Hepatocyte (in vitro differentiated cells): ENCODE data around the gene SHKBP1. TPM values are rescaled to one million over a fixed set of nuclear protein-coding genes. Genes with fewer than 3 reads are reported as not detected.

Experiments
- DNase-seq: peaks from one replicate; pipeline ENCODE4 v3.0.0-alpha.2; 2016; ENCODE audit warnings: low spot score
- H2AFZ ChIP-seq: fragments of 200-600 bp; sonication (generic); 2 replicates; pipeline ENCODE4 v1.6.0; 2016; ENCODE audit warnings: antibody characterized with exemption, mild to moderate bottlenecking
- H3K27ac ChIP-seq: fragments of 200-600 bp; sonication (generic); 2 replicates; pipeline ENCODE4 v1.5.1; 2016; ENCODE audit warnings: mild to moderate bottlenecking
- H3K27me3 ChIP-seq: fragments of 200-600 bp; sonication (generic); 2 replicates; pipeline ENCODE4 v1.6.1; 2016
- H3K36me3 ChIP-seq: fragments of 200-600 bp; sonication (generic); replicated peaks from 2 replicates; pipeline ENCODE4 v1.5.1; 2016; ENCODE audit warnings: low read depth; ENCODE audit not compliant: insufficient read depth
- H3K4me1 ChIP-seq: fragments of 200-600 bp; sonication (generic); 2 replicates; pipeline ENCODE4 v1.5.1; 2016; ENCODE audit warnings: mild to moderate bottlenecking, moderate library complexity; ENCODE audit not compliant: insufficient read depth
- H3K4me2 ChIP-seq: fragments of 200-600 bp; sonication (generic); 2 replicates; pipeline ENCODE4 v1.6.0; 2016
- H3K4me3 ChIP-seq: fragments of 200-600 bp; sonication (generic); 2 replicates; pipeline ENCODE4 v1.5.1; 2016; ENCODE audit warnings: mild to moderate bottlenecking
- H3K79me2 ChIP-seq: fragments of 200-600 bp; sonication (generic); 2 replicates; pipeline ENCODE4 v1.6.0; 2017; ENCODE audit warnings: mild to moderate bottlenecking
- H3K9me2 ChIP-seq: fragments of 200-600 bp; sonication (generic); replicated peaks from 2 replicates; pipeline ENCODE4 v1.6.0; 2017; ENCODE audit warnings: mild to moderate bottlenecking; ENCODE audit not compliant: insufficient read depth
- H3K9me3 ChIP-seq: fragments of 200-600 bp; sonication (generic); 2 replicates; pipeline ENCODE4 v1.5.1; 2016; ENCODE audit warnings: low read depth, mild to moderate bottlenecking
- H4K20me1 ChIP-seq: fragments of 200-600 bp; sonication (generic); 2 replicates; pipeline ENCODE4 v1.6.0; 2016; ENCODE audit warnings: mild to moderate bottlenecking; ENCODE audit not compliant: insufficient read depth, poor library complexity, severe bottlenecking
- EZH2 ChIP-seq: fragments of 200-600 bp; sonication (generic); IDR thresholded peaks from 2 replicates; pipeline ENCODE4 v1.6.1; 2016; ENCODE audit warnings: antibody characterized with exemption, mild to moderate bottlenecking, borderline replicate concordance
- EZH2phosphoT487 ChIP-seq: fragments of 200-600 bp; sonication (generic); IDR thresholded peaks from one replicate; pipeline ENCODE4 v1.6.1; 2018; ENCODE audit warnings: antibody characterized with exemption, mild to moderate bottlenecking, low read depth, moderate library complexity; ENCODE audit not compliant: unreplicated experiment, severe bottlenecking
- WGBS: methylation state at CpG from one replicate; pipeline ENCODE4 v1.1.6; 2016; ENCODE audit warnings: low lambda C conversion rate; ENCODE audit errors: missing lambda C conversion rate; 5-methylcytosine and 5-hydroxymethylcytosine counted together
- polyA plus RNA-seq: library from polyadenylated mRNA; unstranded; fragments of >200 nt; fragmentation: Nextera tagmentation; extraction: Ambion mirVana; gene quantifications from 2 replicates; pipeline ENCODE4 v1.2.1, GENCODE V29; 2016
- total RNA-seq: library from RNA; depleted of rRNA; stranded (reverse); fragments of >200 nt; gene quantifications from 2 replicates; pipeline ENCODE4 v1.2.3, GENCODE V29; 2014
- TF ChIP-seq, protein P1 (sequence below): fragments of 200-600 bp; sonication (generic); IDR thresholded peaks from 2 replicates; pipeline ENCODE4 v1.5.1; 2016; ENCODE audit warnings: antibody characterized with exemption, mild to moderate bottlenecking; ENCODE audit not compliant: poor library complexity

Gene SHKBP1
- total and polyA plus RNA-seq, 2 experiments from 2014 or later: 44.6 to 83.6 TPM

DNA sequence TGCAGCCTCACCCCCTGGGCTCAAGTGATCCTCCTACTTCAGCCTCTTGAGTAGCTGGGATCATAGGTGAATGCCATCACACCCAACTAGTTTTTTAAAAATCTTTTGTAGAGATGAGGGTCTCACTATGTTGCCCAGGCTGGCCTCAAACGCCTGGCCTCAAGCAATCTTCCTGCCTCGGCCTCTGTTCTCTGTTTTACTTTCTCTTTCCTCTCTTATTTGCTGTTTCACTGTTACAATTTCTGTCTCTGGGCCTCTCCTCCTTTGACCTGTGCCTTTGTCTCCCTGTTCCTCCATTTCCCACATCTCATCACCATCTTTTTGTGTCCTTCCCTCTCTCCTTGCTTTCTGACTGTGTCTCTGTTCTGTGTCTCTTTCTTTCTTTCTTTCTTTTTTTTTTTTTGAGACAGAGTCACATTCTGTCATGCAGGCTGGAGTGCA, 9.3 kb downstream of the SHKBP1 start:
- no peaks in the 10 kb centered on the region for H3K79me2 ChIP-seq
- H3K4me3 ChIP-seq: no peak overlapping the region
- H3K9me2 ChIP-seq: no peaks in the 10 kb centered on the region
- H2AFZ ChIP-seq: no peak overlapping the region
- H3K27ac ChIP-seq: no peak overlapping the region
- no peaks in the 10 kb centered on the region for H3K9me3 ChIP-seq
- 95% methylated on average over 2 of the region's 2 CpGs for WGBS
- no peaks in the 10 kb centered on the region for H3K36me3 ChIP-seq
- no peaks in the 10 kb centered on the region for H3K27me3 ChIP-seq
- DNase-seq: no peak
- TF ChIP-seq EZH2phosphoT487 (no peak), EZH2 (no peak)
- TF ChIP-seq, protein P1, sequence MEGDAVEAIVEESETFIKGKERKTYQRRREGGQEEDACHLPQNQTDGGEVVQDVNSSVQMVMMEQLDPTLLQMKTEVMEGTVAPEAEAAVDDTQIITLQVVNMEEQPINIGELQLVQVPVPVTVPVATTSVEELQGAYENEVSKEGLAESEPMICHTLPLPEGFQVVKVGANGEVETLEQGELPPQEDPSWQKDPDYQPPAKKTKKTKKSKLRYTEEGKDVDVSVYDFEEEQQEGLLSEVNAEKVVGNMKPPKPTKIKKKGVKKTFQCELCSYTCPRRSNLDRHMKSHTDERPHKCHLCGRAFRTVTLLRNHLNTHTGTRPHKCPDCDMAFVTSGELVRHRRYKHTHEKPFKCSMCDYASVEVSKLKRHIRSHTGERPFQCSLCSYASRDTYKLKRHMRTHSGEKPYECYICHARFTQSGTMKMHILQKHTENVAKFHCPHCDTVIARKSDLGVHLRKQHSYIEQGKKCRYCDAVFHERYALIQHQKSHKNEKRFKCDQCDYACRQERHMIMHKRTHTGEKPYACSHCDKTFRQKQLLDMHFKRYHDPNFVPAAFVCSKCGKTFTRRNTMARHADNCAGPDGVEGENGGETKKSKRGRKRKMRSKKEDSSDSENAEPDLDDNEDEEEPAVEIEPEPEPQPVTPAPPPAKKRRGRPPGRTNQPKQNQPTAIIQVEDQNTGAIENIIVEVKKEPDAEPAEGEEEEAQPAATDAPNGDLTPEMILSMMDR: no peak
- H3K4me2 ChIP-seq: no peak overlapping the region
- no peaks in the 10 kb centered on the region for H3K4me1 ChIP-seq
- no peaks in the 10 kb centered on the region for H4K20me1 ChIP-seq

DNA sequence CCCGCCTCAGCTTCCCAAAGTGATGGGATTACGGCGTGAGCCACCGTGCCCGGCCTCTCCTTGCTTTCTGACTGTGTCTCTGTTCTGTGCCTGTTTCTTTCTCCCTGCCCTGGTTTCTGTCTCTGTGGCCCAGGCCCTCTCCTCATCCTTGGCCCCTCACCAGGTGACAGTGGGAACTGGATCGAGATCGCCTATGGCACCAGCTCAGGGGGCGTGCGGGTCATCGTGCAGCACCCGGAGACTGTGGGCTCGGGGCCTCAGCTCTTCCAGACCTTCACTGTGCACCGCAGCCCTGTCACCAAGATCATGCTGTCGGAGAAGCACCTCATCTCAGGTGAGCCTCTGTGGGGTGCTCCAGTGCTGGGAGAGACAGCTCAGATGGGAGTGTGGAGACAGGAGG, 9.9 kb downstream of the SHKBP1 start:
- H3K27ac ChIP-seq: no peak overlapping the region
- WGBS: 98% methylated on average over 14 of the region's 14 CpGs
- no peak overlapping the region for H3K4me2 ChIP-seq

DNA sequence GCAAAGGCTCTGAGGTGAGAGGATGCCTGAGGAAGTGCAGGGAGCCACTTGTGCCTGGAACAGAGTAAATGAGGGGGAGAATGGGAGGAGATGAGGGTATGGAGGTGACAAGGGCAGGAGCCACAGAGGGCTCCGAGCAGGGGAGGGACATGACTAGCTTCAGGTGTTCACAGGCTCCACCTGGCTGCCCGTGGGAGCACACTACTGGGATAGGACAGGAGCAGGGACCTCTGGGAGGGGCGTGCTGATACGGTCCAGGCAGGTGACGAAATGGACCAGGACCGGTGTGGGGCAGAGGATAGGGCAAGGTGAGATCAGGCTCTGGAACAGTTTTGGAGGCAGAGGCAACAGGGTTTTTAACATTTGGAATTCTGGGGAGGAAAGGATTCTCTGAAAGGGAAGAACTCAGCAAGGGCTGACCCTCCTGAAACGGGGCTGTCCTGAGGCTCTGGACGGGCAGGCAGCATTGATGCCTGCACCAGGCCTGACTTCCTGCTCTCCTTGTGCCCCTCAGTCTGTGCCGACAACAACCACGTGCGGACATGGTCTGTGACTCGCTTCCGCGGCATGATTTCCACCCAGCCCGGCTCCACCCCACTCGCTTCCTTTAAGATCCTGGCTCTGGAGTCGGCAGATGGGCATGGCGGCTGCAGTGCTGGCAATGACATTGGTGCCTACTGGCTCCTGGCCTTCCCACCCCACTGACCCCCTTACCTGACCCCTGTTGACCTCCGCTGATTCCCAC, 11.6 kb downstream of the SHKBP1 start:
- DNase-seq: no peak
- 90% methylated on average over 17 of the region's 19 CpGs for WGBS

More for the DNA sequence above, 9.9 kb downstream of the SHKBP1 start:
- H3K36me3 ChIP-seq: no peaks in the 10 kb centered on the region
- no peak for DNase-seq
- H4K20me1 ChIP-seq: no peaks in the 10 kb centered on the region
- no peaks in the 10 kb centered on the region for H3K9me2 ChIP-seq
- H3K4me1 ChIP-seq: no peaks in the 10 kb centered on the region
- H3K9me3 ChIP-seq: no peaks in the 10 kb centered on the region
- no peak for TF ChIP-seq EZH2phosphoT487
- no peak for TF ChIP-seq EZH2
- TF ChIP-seq, protein P1: no peak
- H3K4me3 ChIP-seq: no peak overlapping the region
- no peaks in the 10 kb centered on the region for H3K27me3 ChIP-seq
- no peaks in the 10 kb centered on the region for H3K79me2 ChIP-seq
- no peak overlapping the region for H2AFZ ChIP-seq

More for the DNA sequence above, 11.6 kb downstream of the SHKBP1 start:
- Histone ChIP-seq H3K9me2 (no peaks in the 10 kb centered on the region), H4K20me1 (no peaks in the 10 kb centered on the region), H3K27me3 (no peaks in the 10 kb centered on the region), H2AFZ (no peak overlapping the region), H3K4me3 (no peak overlapping the region), H3K9me3 (no peaks in the 10 kb centered on the region), H3K79me2 (no peaks in the 10 kb centered on the region), H3K4me2 (no peak overlapping the region), H3K4me1 (no peaks in the 10 kb centered on the region), H3K27ac (no peak overlapping the region), H3K36me3 (no peaks in the 10 kb centered on the region)
- TF ChIP-seq EZH2phosphoT487 (no peak), EZH2 (no peak)
- TF ChIP-seq, protein P1: no peak
